Adrenal gland (tissue), 12 donors: ENCODE results near the gene SWI5. TPM values are rescaled to one million over a fixed set of nuclear protein-coding genes. Genes with fewer than 3 reads are reported as not detected.

ENCODE experiments used
- DNase-seq, 7 donors: peaks; one replicate each; pipeline ENCODE4 v3.0.0-alpha.2; 2019 to 2020
- H3K27ac ChIP-seq, 5 donors: fragments of 200-600 bp; sonication (generic) in 4 of 5; 1 replicate in 3 of 5; 2 replicates in 2 of 5; pipeline versions ENCODE4 v1.5.1 to v1.8.0; 2016 to 2020; ENCODE audit warnings: mild to moderate bottlenecking in 1 of 5
- H3K27me3 ChIP-seq: fragments of 200-600 bp; 2 replicates; pipeline ENCODE4 v1.8.0; 2021
- H3K36me3 ChIP-seq, 2 donors: fragments of 200-600 bp; replicated peaks in 1 of 2; 1 replicate in 1 of 2; 2 replicates in 1 of 2; pipeline versions ENCODE4 v1.5.1 to v1.8.0; 2018 to 2022
- H3K4me1 ChIP-seq, 2 donors: fragments of 200-600 bp; replicated peaks in 1 of 2; 1 replicate in 1 of 2; 2 replicates in 1 of 2; pipeline versions ENCODE4 v1.5.1 to v1.8.0; 2018 to 2021
- H3K4me3 ChIP-seq, 4 donors: fragments of 200-600 bp; sonication (generic) in 3 of 4; one replicate each; pipeline ENCODE4 v1.5.1; 2016 to 2018
- H3K9me3 ChIP-seq, 3 donors: fragments of 200-600 bp; sonication (generic) in 1 of 3; replicated peaks in 1 of 3; 1 replicate in 2 of 3; 2 replicates in 1 of 3; pipeline versions ENCODE4 v1.5.1 to v1.8.0; 2016 to 2021
- CTCF ChIP-seq, 6 experiments: fragments of 450-650 bp in 4 of 6; fragments of 200-600 bp in 2 of 6; sonication (generic) in 1 of 6; IDR thresholded peaks; 1 replicate in 5 of 6; 2 replicates in 1 of 6; pipeline versions ENCODE4 v1.5.1 to v1.8.0; 2016 to 2021; ENCODE audit warnings: antibody characterized with exemption in 6 of 6, mild to moderate bottlenecking in 2 of 6, moderate library complexity in 1 of 6
- POLR2A ChIP-seq, 2 donors: fragments of 450-650 bp; IDR thresholded peaks; one replicate each; pipeline ENCODE4 v1.6.1; 2017; ENCODE audit warnings: antibody characterized with exemption in 2 of 2, mild to moderate bottlenecking in 2 of 2, moderate library complexity in 1 of 2
- WGBS, 4 donors: extraction: QIAGEN DNeasy Blood & Tissue Kit in 2 of 4; methylation state at CpG; one replicate each; pipeline versions ENCODE4 v1.1.5 to v1.1.7; 2013 to 2017; 5-methylcytosine and 5-hydroxymethylcytosine counted together
- intact Hi-C, 2 donors: fragments of 100-400 bp; cut with DNase I; formaldehyde crosslinking; loops; one replicate each; pipeline versions ENCODE4 v1.14.1 to v1.15.0; 2022 to 2023
- microRNA counts, 2 donors: library from miRNA; unstranded; fragments of <30 nt; microRNA quantifications; one replicate each; lab custom pipeline; 2016
- microRNA-seq, 3 donors: library from miRNA; unstranded; fragments of <30 nt; microRNA quantifications; one replicate each; pipeline ENCODE4, GENCODE V29; 2017 to 2020
- polyA plus RNA-seq, 3 donors: library from polyadenylated mRNA; stranded (reverse); fragments of 200-250 nt in 2 of 3; fragments of 350-450 nt in 1 of 3; fragmentation: Illumina TruSeq in 1 of 3; extraction: RNeasy Lipid Tissue Mini Kit (QIAGEN cat#74804) in 1 of 3; gene quantifications; one replicate each; pipeline ENCODE4 v1.2.3, GENCODE V29; 2013 to 2014
- small RNA-seq, 2 donors: library from RNA; depleted of rRNA; stranded (forward); fragments of <200 nt; gene quantifications; one replicate each; pipeline ENCODE3, GENCODE V24; 2016
- total RNA-seq, 9 donors: library from RNA; depleted of rRNA in 4 of 9; stranded (reverse); fragments of >200 nt in 4 of 9; fragments of 120-200 nt in 1 of 9; fragmentation: NEBNext Ultra II Directional in 1 of 9; extraction: Animal tissue kit (Norgen Biotek cat#: 25700) in 1 of 9; gene quantifications; one replicate each; pipeline versions ENCODE4 v1.1.0 to v1.2.4, GENCODE V29; 2013 to 2023
- donor health status: healthy with polysubstance abuse.
- donor health status: Bipolar disorder and iron deficiency.
- donor health status: DM: yes; HTN: yes; CAD: no.
- donor health status: DM: no; HTN: no; CAD: no.
- donor health status: DM: no; HTN: no; CAD: no.
- donor health status: DM: yes; HTN: yes; CAD: no.

SWI5 gene
- total and polyA plus RNA-seq, 12 donors, result 17.7 to 58.9 (median 26.4) TPM

- H3K27ac ChIP-seq, result no peak overlapping the region
- 80 to 94% (median 88%) methylated on average over 6 to 7 of the region's 7 CpGs for WGBS, 4 donors
- no peak for TF ChIP-seq POLR2A (IDR thresholded peaks at IDR 0.05)
- no peak for TF ChIP-seq CTCF (IDR thresholded peaks at IDR 0.05)
These were observed 59.1 kb downstream of the SWI5 start for GRCh38 chr9:128335161-128335560.

GRCh38 chr9:128335914-128336313 lies 59.8 kb downstream of the SWI5 start:
- no peaks in the 10 kb centered on the region for H3K27me3 ChIP-seq

More at GRCh38 chr9:128335161-128335560, 59.1 kb downstream of the SWI5 start:
- H3K4me1 ChIP-seq, result no peaks in the 10 kb centered on the region
- intact Hi-C loops, result no loop called here
- no peak overlapping the region for H3K4me3 ChIP-seq
- H3K36me3 ChIP-seq, result peaks cover 0 to 7% of the 10 kb centered on the region in 2 donors
- H3K9me3 ChIP-seq, result no peaks in the 10 kb centered on the region
- no peaks in the 10 kb centered on the region for H3K27me3 ChIP-seq
- DNase-seq, result no peak

GRCh38 chr9:128337936-128338335 lies 61.9 kb downstream of the SWI5 start:
- TF ChIP-seq POLR2A (IDR thresholded peaks at IDR 0.05), result no peak
- no peak for TF ChIP-seq CTCF (IDR thresholded peaks at IDR 0.05)
- intact Hi-C loops, result no loop called here
- H3K4me3 ChIP-seq, result no peak overlapping the region
- H3K4me1 ChIP-seq, result peaks cover 0 to 9% of the 10 kb centered on the region in 2 donors
- H3K27ac ChIP-seq, result no peak overlapping the region
- no peaks in the 10 kb centered on the region for H3K9me3 ChIP-seq
- DNase-seq, result no peak
- no peaks in the 10 kb centered on the region for H3K27me3 ChIP-seq
- peaks cover 0 to 7% of the 10 kb centered on the region in 2 donors for H3K36me3 ChIP-seq
- WGBS, 4 donors, result 92 to 98% (median 93%) methylated on average over 4 to 7 of the region's 7 CpGs

More at GRCh38 chr9:128335914-128336313, 59.8 kb downstream of the SWI5 start:
- TF ChIP-seq CTCF (IDR thresholded peaks at IDR 0.05), result no peak
- TF ChIP-seq POLR2A (IDR thresholded peaks at IDR 0.05), result no peak
- intact Hi-C loops, result no loop called here
- peaks cover 0 to 3% of the 10 kb centered on the region in 2 donors for H3K4me1 ChIP-seq
- H3K4me3 ChIP-seq, result no peak overlapping the region
- WGBS, 4 donors, result 75 to 100% (median 81%) methylated on average over 1 to 2 of the region's 2 CpGs
- H3K27ac ChIP-seq, result no peak overlapping the region
- no peak for DNase-seq
- peaks cover 0 to 7% of the 10 kb centered on the region in 2 donors for H3K36me3 ChIP-seq
- H3K9me3 ChIP-seq, result no peaks in the 10 kb centered on the region

MicroRNAs within 50 kb of the gene (microRNA counts, 767-probe panel; counts per million panel counts)
- microRNA hsa-miR-199b-5p (lab: Ali Mortazavi, UCI), result 4,342 to 5,287 counts per million in 2 donors
- microRNA hsa-miR-3154 (lab: Ali Mortazavi, UCI), result 0 counts per million in 2 donors

Small RNAs within 50 kb of the gene (microRNA-seq; reads per million reads assigned to microRNA genes)
- 176 to 1,013 (median 277) reads per million in 3 donors for gene MIR199B
- 0.28 to 2.2 (median 0.76) reads per million in 3 donors for gene MIR3154

Small RNAs within 50 kb of the gene (small RNA-seq; reads per million reads assigned to genes)
- gene MIR199B (12.1 to 36.8 reads per million in 2 donors), gene MIR3154 (0 to 0.12 reads per million in 2 donors)

Other genes starting within 250 kb of the SWI5 start
- 10 to 100 TPM in 7 of 9 donors, 1 to 10 TPM in 2; 8.0 to 20.7 (median 12.7) TPM for gene NAIF1, start 209.0 kb upstream of the SWI5 start, total RNA-seq
- 10 to 100 TPM in 2 of 3 donors, 1 to 10 TPM in 1; 6.6 to 12.8 (median 10.8) TPM for gene NAIF1, start 209.0 kb upstream of the SWI5 start, polyA plus RNA-seq
- 10 to 100 TPM; 11.4 to 60.6 (median 20.5) TPM for gene SLC25A25, start 208.0 kb upstream of the SWI5 start, total RNA-seq
- 10 to 100 TPM; 13.6 to 14.1 (median 13.9) TPM for gene SLC25A25, start 208.0 kb upstream of the SWI5 start, polyA plus RNA-seq
- gene PTGES2, start 148.5 kb upstream of the SWI5 start, total RNA-seq, result 100 to 1,000 TPM in 4 of 9 donors, 10 to 100 TPM in 5; 64.8 to 147 (median 96.0) TPM
- 100 to 1,000 TPM in 2 of 3 donors, 10 to 100 TPM in 1; 69.5 to 104 (median 101) TPM for gene PTGES2, start 148.5 kb upstream of the SWI5 start, polyA plus RNA-seq
- 10 to 100 TPM in 1 of 9 donors, 1 to 10 TPM in 4, under 1 TPM in 1, not detected in 3; 0.33 to 48.2 (median 1.2) TPM for gene LCN2, start 126.8 kb upstream of the SWI5 start, total RNA-seq
- gene LCN2, start 126.8 kb upstream of the SWI5 start, polyA plus RNA-seq, result 1 to 10 TPM in 2 of 3 donors, under 1 TPM in 1; 0.37 to 1.9 (median 1.7) TPM
- gene BBLN, start 116.0 kb upstream of the SWI5 start, total RNA-seq, result 1,000 to 10,000 TPM in 4 of 9 donors, 100 to 1,000 TPM in 5; 165 to 1,914 (median 315) TPM
- 100 to 1,000 TPM in 2 of 3 donors, 1 to 10 TPM in 1; 5.5 to 924 (median 522) TPM for gene BBLN, start 116.0 kb upstream of the SWI5 start, polyA plus RNA-seq
- gene CIZ1, start 84.7 kb upstream of the SWI5 start, total RNA-seq, result 100 to 1,000 TPM in 3 of 9 donors, 10 to 100 TPM in 6; 25.3 to 142 (median 83.8) TPM
- 100 to 1,000 TPM in 1 of 3 donors, 10 to 100 TPM in 2; 63.0 to 134 (median 65.2) TPM for gene CIZ1, start 84.7 kb upstream of the SWI5 start, polyA plus RNA-seq
- gene DNM1, start 72.9 kb upstream of the SWI5 start, total RNA-seq, result 10 to 100 TPM in 6 of 9 donors, 1 to 10 TPM in 3; 2.4 to 14.7 (median 12.1) TPM
- gene DNM1, start 72.9 kb upstream of the SWI5 start, polyA plus RNA-seq, result 10 to 100 TPM in 2 of 3 donors, 1 to 10 TPM in 1; 5.8 to 44.3 (median 17.5) TPM
- gene GOLGA2, start 269 bp upstream of the SWI5 start, total RNA-seq, result 10 to 100 TPM; 35.8 to 92.8 (median 79.2) TPM
- gene GOLGA2, start 269 bp upstream of the SWI5 start, polyA plus RNA-seq, result 100 to 1,000 TPM in 2 of 3 donors, 10 to 100 TPM in 1; 87.7 to 221 (median 124) TPM
- 10 to 100 TPM; 15.0 to 68.2 (median 43.5) TPM for gene TRUB2, start 46.2 kb downstream of the SWI5 start, total RNA-seq
- gene TRUB2, start 46.2 kb downstream of the SWI5 start, polyA plus RNA-seq, result 10 to 100 TPM; 20.7 to 55.2 (median 23.7) TPM
- 10 to 100 TPM; 47.3 to 96.8 (median 68.6) TPM for gene COQ4, start 46.6 kb downstream of the SWI5 start, total RNA-seq
- 100 to 1,000 TPM in 2 of 3 donors, 10 to 100 TPM in 1; 35.8 to 111 (median 109) TPM for gene COQ4, start 46.6 kb downstream of the SWI5 start, polyA plus RNA-seq
- gene SLC27A4, start 64.3 kb downstream of the SWI5 start, total RNA-seq, result 10 to 100 TPM in 8 of 9 donors, 1 to 10 TPM in 1; 6.6 to 30.3 (median 19.9) TPM
- gene SLC27A4, start 64.3 kb downstream of the SWI5 start, polyA plus RNA-seq, result 10 to 100 TPM in 2 of 3 donors, 1 to 10 TPM in 1; 9.9 to 40.0 (median 21.3) TPM
- 10 to 100 TPM; 34.7 to 87.1 (median 51.0) TPM for gene URM1, start 95.1 kb downstream of the SWI5 start, total RNA-seq
- 10 to 100 TPM; 22.8 to 40.2 (median 27.0) TPM for gene URM1, start 95.1 kb downstream of the SWI5 start, polyA plus RNA-seq
- 10 to 100 TPM in 8 of 9 donors, 1 to 10 TPM in 1; 8.1 to 43.5 (median 16.8) TPM for gene CERCAM, start 144.6 kb downstream of the SWI5 start, total RNA-seq
- gene CERCAM, start 144.6 kb downstream of the SWI5 start, polyA plus RNA-seq, result 10 to 100 TPM in 2 of 3 donors, 1 to 10 TPM in 1; 5.1 to 34.2 (median 16.2) TPM
- gene ODF2, start 179.7 kb downstream of the SWI5 start, total RNA-seq, result 10 to 100 TPM; 10.2 to 18.6 (median 14.0) TPM
- gene ODF2, start 179.7 kb downstream of the SWI5 start, polyA plus RNA-seq, result 10 to 100 TPM; 16.6 to 21.6 (median 19.6) TPM
- gene GLE1, start 228.4 kb downstream of the SWI5 start, total RNA-seq, result 10 to 100 TPM; 23.6 to 81.9 (median 29.2) TPM
- 10 to 100 TPM; 13.1 to 33.4 (median 13.8) TPM for gene GLE1, start 228.4 kb downstream of the SWI5 start, polyA plus RNA-seq